HepG2 (cell line): Measurements from ENCODE around the gene OTOG. TPM values are rescaled to one million over a fixed set of nuclear protein-coding genes. Genes with fewer than 3 reads are reported as not detected.
A peak's percentile ranks its signal among the peaks of the same experiment; 100 is the strongest.

ENCODE experiments used
- ATAC-seq: fragments of 200-7000 bp; cut with Tn5 transposase; 3 replicates; pipeline ENCODE4 v1.9.1; 2020; ENCODE audit warnings: mild to moderate bottlenecking, moderate library complexity
- BruUV-seq: library from RNA; stranded (reverse); fragments of 400-500 nt; replicated peaks from 2 replicates; lab custom pipeline; 2021; lab: Mats Ljungman, UMichigan
- CTCF ChIA-PET: fragments of 300-600 bp; formaldehyde crosslinking; extraction: SDS; loops from one replicate; lab custom pipeline; 2021; ENCODE audit warnings: low total read pairs, inconsistent platforms, low intra/inter-chr PET ratio; lab: Yijun Ruan, JAX
- POLR2A ChIA-PET: fragments of 350-600 bp; sonication (Branson Sonifier 250); formaldehyde crosslinking; loops from one replicate; lab custom pipeline; 2020; ENCODE audit warnings: antibody characterized with exemption, inconsistent platforms; lab: Yijun Ruan, JAX
- DNase-seq: peaks from one replicate; pipeline ENCODE4 v3.0.0-alpha.2; 2015; ENCODE audit warnings: low spot score
- FAIRE-seq: peaks from 3 replicates; lab custom pipeline; 2011; peaks lifted over from hg19 to GRCh38; lab: Jason Lieb, UNC
- H2AFZ ChIP-seq: one replicate; pipeline ENCODE4 v1.6.1; 2011; ENCODE audit warnings: low read length, inconsistent platforms
- H3K27ac ChIP-seq: fragments of 300-600 bp; 3 replicates; pipeline ENCODE4 v1.8.0; 2011; ENCODE audit warnings: mixed run types, mild to moderate bottlenecking, mixed read lengths, low read length, inconsistent platforms; ENCODE audit not compliant: insufficient read depth; ENCODE audit errors: extremely low read length
- H3K27me3 ChIP-seq, 2 experiments: fragments of 200-600 bp in 1 of 2; 2 replicates in 1 of 2; 3 replicates in 1 of 2; pipeline versions ENCODE4 v1.6.0 to v1.8.0; 2011; ENCODE audit warnings: low read length in 2 of 2, mild to moderate bottlenecking in 2 of 2, moderate library complexity in 2 of 2, inconsistent platforms in 1 of 2; ENCODE audit not compliant: insufficient read depth in 2 of 2, control insufficient read depth in 1 of 2
- H3K36me3 ChIP-seq, 2 experiments: fragments of 200-600 bp in 1 of 2; replicated peaks in 1 of 2; 2 replicates in 1 of 2; 3 replicates in 1 of 2; pipeline versions ENCODE4 v1.5.1 to v1.8.0; 2011; ENCODE audit warnings: low read length in 2 of 2, inconsistent platforms in 1 of 2; ENCODE audit not compliant: insufficient read depth in 2 of 2, control insufficient read depth in 1 of 2
- H3K4me1 ChIP-seq: 2 replicates; pipeline ENCODE4 v1.5.1; 2012; ENCODE audit warnings: low read length, inconsistent platforms; ENCODE audit not compliant: insufficient read depth
- H3K4me2 ChIP-seq: 2 replicates; pipeline ENCODE4 v1.6.0; 2011; ENCODE audit warnings: low read depth, low read length, inconsistent platforms
- H3K4me3 ChIP-seq, 3 experiments: fragments of 200-600 bp in 1 of 3; sonication (generic), shearing (Covaris generic) in 1 of 3; replicated peaks in 1 of 3; 2 replicates each; pipeline ENCODE4 v1.5.1; 2011 to 2016; ENCODE audit warnings: low read length in 3 of 3, inconsistent platforms in 2 of 3, low read depth in 2 of 3, mild to moderate bottlenecking in 2 of 3, control low read depth in 1 of 3, mixed read lengths in 1 of 3; ENCODE audit not compliant: insufficient read depth in 1 of 3
- H3K79me2 ChIP-seq: one replicate; pipeline ENCODE4 v1.6.1; 2011; ENCODE audit warnings: low read length, inconsistent platforms; ENCODE audit not compliant: insufficient read depth
- H3K9ac ChIP-seq: 2 replicates; pipeline ENCODE4 v1.6.0; 2011; ENCODE audit warnings: mild to moderate bottlenecking, low read depth, low read length, inconsistent platforms; ENCODE audit not compliant: insufficient read depth
- H3K9me3 ChIP-seq: 2 replicates; pipeline ENCODE4 v1.5.1; 2012; ENCODE audit warnings: mild to moderate bottlenecking, low read length
- H4K20me1 ChIP-seq: 2 replicates; pipeline ENCODE4 v1.6.0; 2011; ENCODE audit warnings: inconsistent platforms, mild to moderate bottlenecking, low read length, moderate library complexity; ENCODE audit not compliant: insufficient read depth
- ZNF788 ChIP-seq: sonication (generic); formaldehyde crosslinking; IDR thresholded peaks from 2 replicates; pipeline ENCODE4 v1.5.0; 2020; ENCODE audit warnings: mild to moderate bottlenecking, missing genetic modification reagents, borderline replicate concordance
- WGBS: methylation state at CpG from one replicate; pipeline ENCODE4 v1.1.6; 2017; ENCODE audit warnings: low lambda C conversion rate; 5-methylcytosine and 5-hydroxymethylcytosine counted together
- in situ Hi-C: cut with HindIII; loops from 2 replicates; pipeline ENCODE4 v1.10.0; 2017; ENCODE audit warnings: low pct_unique_long_range_greater_than_20kb; ENCODE audit not compliant: extremely low pct_ligation_motif_present
- intact Hi-C: fragments of 100-400 bp; cut with micrococcal nuclease; formaldehyde crosslinking; loops from one replicate; pipeline ENCODE4 v1.10.0; 2022; ENCODE audit not compliant: unreplicated experiment
- polyA plus RNA-seq, 8 experiments: library from polyadenylated mRNA; depleted of rRNA in 3 of 8; stranded (reverse) in 7 of 8; unstranded in 1 of 8; fragments of >200 nt; fragmentation: Illumina TruSeq in 4 of 8; extraction: Trizol in 4 of 8; gene quantifications; 2 replicates each; pipeline versions ENCODE4 v1.2.1 to v1.2.3, GENCODE V29; 2011 to 2016; ENCODE audit warnings: low read depth in 4 of 8, missing spikeins in 1 of 8, mixed read lengths in 1 of 8; ENCODE audit not compliant: insufficient read depth in 1 of 8
- total RNA-seq, 5 experiments: library from RNA; depleted of rRNA; stranded (reverse); fragments of >200 nt; fragmentation: Illumina TruSeq; extraction: Trizol; gene quantifications; 2 replicates each; pipeline ENCODE4 v1.2.3, GENCODE V29; 2016; ENCODE audit warnings: low read depth in 1 of 5
- TF ChIP-seq, protein P1 (sequence below): sonication (generic); formaldehyde crosslinking; IDR thresholded peaks from 2 replicates; pipeline ENCODE4 v1.8.0; 2022; ENCODE audit warnings: missing genetic modification reagents, mild to moderate bottlenecking, inconsistent platforms, borderline replicate concordance
- TF ChIP-seq, protein P2 (sequence below): sonication (generic); formaldehyde crosslinking; IDR thresholded peaks from 2 replicates; pipeline ENCODE4 v1.5.0; 2020; ENCODE audit warnings: mild to moderate bottlenecking, missing genetic modification reagents, moderate library complexity
- TF ChIP-seq, protein P3 (sequence below): sonication (generic); formaldehyde crosslinking; IDR thresholded peaks from 2 replicates; pipeline ENCODE4 v1.5.0; 2020; ENCODE audit warnings: mild to moderate bottlenecking, missing genetic modification reagents, borderline replicate concordance

The OTOG gene
- total and polyA plus RNA-seq, 2 of the 13 experiments (the other 11 are each of a cell fraction or from before 2014, with no cell fraction given), result not detected

DNA sequence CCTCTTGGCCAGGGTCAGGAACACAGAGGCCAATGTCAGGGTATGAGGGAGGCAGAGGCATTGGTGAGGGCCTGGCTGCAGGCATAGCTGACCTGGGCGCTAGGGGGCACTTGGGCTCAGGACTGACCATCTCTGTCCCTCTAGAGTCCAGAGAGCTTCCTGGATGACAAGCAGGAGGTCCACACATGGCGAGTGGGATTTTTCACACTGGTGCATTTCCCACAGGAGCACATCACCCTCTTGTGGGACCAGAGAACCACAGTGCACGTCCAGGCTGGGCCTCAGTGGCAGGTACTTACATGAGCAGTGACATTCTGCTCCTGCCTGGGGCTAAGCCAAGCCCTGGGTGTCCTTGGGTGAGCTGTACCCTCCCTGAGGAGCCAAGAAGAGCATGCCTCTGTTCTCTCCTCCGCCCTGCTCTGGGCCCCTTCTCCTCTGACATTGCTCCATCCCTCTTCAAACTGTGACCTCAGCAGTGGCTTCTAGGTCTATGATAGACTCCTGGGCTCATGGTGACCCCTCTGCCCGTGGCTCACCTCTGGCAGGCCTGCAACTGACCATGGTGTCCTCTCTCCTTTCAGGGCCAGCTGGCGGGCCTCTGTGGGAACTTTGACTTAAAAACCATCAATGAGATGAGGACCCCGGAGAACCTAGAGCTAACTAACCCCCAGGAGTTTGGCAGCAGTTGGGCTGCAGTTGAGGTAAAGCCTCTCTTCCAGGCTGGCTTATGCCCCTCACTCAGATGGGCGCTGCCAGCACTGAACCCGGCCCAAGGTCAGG is 46.6 kb downstream of the OTOG start:
- H3K4me2 ChIP-seq, result no peak overlapping the region
- no peak overlapping the region for H2AFZ ChIP-seq
- H3K9ac ChIP-seq, result no peak overlapping the region
- CTCF ChIA-PET, result no interaction called here
- H3K79me2 ChIP-seq, result no peaks in the 10 kb centered on the region
- no TSS peak for BruUV-seq
- no peaks in the 10 kb centered on the region for H4K20me1 ChIP-seq
- FAIRE-seq, result no peak
- DNase-seq, result no peak
- H3K9me3 ChIP-seq, result no peaks in the 10 kb centered on the region
- intact Hi-C loops, result no loop called here
- no peak overlapping the region for H3K4me3 ChIP-seq
- WGBS, result 15% methylated on average over 4 of the region's 9 CpGs
- TF ChIP-seq, protein P1, sequence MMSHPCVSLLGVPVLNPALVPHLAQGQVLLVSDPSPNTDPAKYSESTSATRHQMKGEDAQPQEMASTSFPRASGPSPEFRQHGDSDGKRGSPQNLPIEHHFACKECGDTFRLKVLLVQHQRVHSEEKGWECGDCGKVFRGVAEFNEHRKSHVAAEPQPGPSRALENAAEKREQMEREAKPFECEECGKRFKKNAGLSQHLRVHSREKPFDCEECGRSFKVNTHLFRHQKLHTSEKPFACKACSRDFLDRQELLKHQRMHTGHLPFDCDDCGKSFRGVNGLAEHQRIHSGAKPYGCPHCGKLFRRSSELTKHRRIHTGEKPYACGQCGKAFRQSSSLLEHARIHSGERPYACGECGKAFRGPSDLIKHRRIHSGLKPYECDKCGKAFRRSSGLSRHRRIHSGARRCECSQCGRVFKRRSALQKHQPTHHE (CRISPR knock-in tag), result no peak
- TF ChIP-seq, protein P2, sequence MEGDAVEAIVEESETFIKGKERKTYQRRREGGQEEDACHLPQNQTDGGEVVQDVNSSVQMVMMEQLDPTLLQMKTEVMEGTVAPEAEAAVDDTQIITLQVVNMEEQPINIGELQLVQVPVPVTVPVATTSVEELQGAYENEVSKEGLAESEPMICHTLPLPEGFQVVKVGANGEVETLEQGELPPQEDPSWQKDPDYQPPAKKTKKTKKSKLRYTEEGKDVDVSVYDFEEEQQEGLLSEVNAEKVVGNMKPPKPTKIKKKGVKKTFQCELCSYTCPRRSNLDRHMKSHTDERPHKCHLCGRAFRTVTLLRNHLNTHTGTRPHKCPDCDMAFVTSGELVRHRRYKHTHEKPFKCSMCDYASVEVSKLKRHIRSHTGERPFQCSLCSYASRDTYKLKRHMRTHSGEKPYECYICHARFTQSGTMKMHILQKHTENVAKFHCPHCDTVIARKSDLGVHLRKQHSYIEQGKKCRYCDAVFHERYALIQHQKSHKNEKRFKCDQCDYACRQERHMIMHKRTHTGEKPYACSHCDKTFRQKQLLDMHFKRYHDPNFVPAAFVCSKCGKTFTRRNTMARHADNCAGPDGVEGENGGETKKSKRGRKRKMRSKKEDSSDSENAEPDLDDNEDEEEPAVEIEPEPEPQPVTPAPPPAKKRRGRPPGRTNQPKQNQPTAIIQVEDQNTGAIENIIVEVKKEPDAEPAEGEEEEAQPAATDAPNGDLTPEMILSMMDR (CRISPR knock-in tag), result peak; percentile 51
- TF ChIP-seq, protein P3, sequence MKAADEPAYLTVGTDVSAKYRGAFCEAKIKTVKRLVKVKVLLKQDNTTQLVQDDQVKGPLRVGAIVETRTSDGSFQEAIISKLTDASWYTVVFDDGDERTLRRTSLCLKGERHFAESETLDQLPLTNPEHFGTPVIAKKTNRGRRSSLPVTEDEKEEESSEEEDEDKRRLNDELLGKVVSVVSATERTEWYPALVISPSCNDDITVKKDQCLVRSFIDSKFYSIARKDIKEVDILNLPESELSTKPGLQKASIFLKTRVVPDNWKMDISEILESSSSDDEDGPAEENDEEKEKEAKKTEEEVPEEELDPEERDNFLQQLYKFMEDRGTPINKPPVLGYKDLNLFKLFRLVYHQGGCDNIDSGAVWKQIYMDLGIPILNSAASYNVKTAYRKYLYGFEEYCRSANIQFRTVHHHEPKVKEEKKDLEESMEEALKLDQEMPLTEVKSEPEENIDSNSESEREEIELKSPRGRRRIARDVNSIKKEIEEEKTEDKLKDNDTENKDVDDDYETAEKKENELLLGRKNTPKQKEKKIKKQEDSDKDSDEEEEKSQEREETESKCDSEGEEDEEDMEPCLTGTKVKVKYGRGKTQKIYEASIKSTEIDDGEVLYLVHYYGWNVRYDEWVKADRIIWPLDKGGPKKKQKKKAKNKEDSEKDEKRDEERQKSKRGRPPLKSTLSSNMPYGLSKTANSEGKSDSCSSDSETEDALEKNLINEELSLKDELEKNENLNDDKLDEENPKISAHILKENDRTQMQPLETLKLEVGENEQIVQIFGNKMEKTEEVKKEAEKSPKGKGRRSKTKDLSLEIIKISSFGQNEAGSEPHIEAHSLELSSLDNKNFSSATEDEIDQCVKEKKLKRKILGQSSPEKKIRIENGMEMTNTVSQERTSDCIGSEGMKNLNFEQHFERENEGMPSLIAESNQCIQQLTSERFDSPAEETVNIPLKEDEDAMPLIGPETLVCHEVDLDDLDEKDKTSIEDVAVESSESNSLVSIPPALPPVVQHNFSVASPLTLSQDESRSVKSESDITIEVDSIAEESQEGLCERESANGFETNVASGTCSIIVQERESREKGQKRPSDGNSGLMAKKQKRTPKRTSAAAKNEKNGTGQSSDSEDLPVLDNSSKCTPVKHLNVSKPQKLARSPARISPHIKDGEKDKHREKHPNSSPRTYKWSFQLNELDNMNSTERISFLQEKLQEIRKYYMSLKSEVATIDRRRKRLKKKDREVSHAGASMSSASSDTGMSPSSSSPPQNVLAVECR, result no peak
- no peak for TF ChIP-seq ZNF788 (CRISPR knock-in tag)
- TF ChIP-seq, all 625 proteins: peak for 1
- peak; percentile 80 for ATAC-seq
- in situ Hi-C loops, result no loop called here
- POLR2A ChIA-PET, result no interaction called here
- Histone ChIP-seq H3K36me3 (no peaks in the 10 kb centered on the region), H3K27me3 (peaks cover 0 to 15% of the 10 kb centered on the region in 2 experiments; a peak in 2 of 5 replicates), H3K27ac (no peak overlapping the region), H3K4me1 (no peaks in the 10 kb centered on the region)
